Breast epithelium (tissue), 4 donors: Measurements from ENCODE around the gene SH3GL2. TPM values are rescaled to one million over a fixed set of nuclear protein-coding genes. Genes with fewer than 3 reads are reported as not detected.

Experiments used
- DNase-seq, 2 donors: peaks; one replicate each; pipeline ENCODE4 v3.0.0-alpha.2; 2019; ENCODE audit warnings: low spot score in 2 of 2
- H3K27ac ChIP-seq, 2 donors: fragments of 200-600 bp; sonication (generic) in 1 of 2; one replicate each; pipeline ENCODE4 v1.5.1; 2016 to 2019; ENCODE audit warnings: mild to moderate bottlenecking in 1 of 2
- H3K27me3 ChIP-seq, 2 donors: fragments of 200-600 bp; sonication (generic) in 1 of 2; one replicate each; pipeline versions ENCODE4 v1.5.1 to v1.6.0; 2017 to 2019; ENCODE audit warnings: control low read depth in 1 of 2, mild to moderate bottlenecking in 1 of 2
- H3K36me3 ChIP-seq: fragments of 200-600 bp; one replicate; pipeline ENCODE4 v1.5.1; 2019
- H3K4me1 ChIP-seq, 2 donors: fragments of 200-600 bp; sonication (generic); one replicate each; pipeline ENCODE4 v1.5.1; 2016 to 2019; ENCODE audit warnings: control low read depth in 1 of 2
- H3K4me3 ChIP-seq, 3 donors: fragments of 200-600 bp; sonication (generic); 1 replicate in 2 of 3; 2 replicates in 1 of 3; pipeline ENCODE4 v1.5.1; 2016 to 2019; ENCODE audit warnings: mild to moderate bottlenecking in 3 of 3, moderate library complexity in 2 of 3
- H3K9me3 ChIP-seq, 2 donors: fragments of 200-600 bp; sonication (generic) in 1 of 2; one replicate each; pipeline ENCODE4 v1.5.1; 2016 to 2019; ENCODE audit warnings: control low read depth in 1 of 2
- POLR2A ChIP-seq: fragments of 450-650 bp; IDR thresholded peaks from one replicate; pipeline ENCODE4 v1.6.1; 2016; ENCODE audit warnings: antibody characterized with exemption, mild to moderate bottlenecking, moderate library complexity
- POLR2AphosphoS5 ChIP-seq, 3 donors: sonication (generic); formaldehyde crosslinking; IDR thresholded peaks; one replicate each; pipeline ENCODE4 v1.6.1; 2017; ENCODE audit warnings: antibody characterized with exemption in 3 of 3
- intact Hi-C: fragments of 100-400 bp; cut with DNase I; formaldehyde crosslinking; loops from one replicate; pipeline ENCODE4 v1.15.1; 2023; ENCODE audit warnings: low total_unique reads
- total RNA-seq, 3 donors: library from RNA; depleted of rRNA; stranded (reverse); fragments of >200 nt; gene quantifications; one replicate each; pipeline ENCODE4 v1.1.0, GENCODE V29; 2016
- TF ChIP-seq, protein P1 (sequence below), 3 donors: fragments of 450-650 bp; IDR thresholded peaks; one replicate each; pipeline ENCODE4 v1.5.1; 2016 to 2017; ENCODE audit warnings: antibody characterized with exemption in 3 of 3, mild to moderate bottlenecking in 3 of 3, moderate library complexity in 3 of 3

The SH3GL2 gene
- total RNA-seq, 3 donors from 2014 or later = under 0.01 to 0.16 TPM; not detected in 1

DNA sequence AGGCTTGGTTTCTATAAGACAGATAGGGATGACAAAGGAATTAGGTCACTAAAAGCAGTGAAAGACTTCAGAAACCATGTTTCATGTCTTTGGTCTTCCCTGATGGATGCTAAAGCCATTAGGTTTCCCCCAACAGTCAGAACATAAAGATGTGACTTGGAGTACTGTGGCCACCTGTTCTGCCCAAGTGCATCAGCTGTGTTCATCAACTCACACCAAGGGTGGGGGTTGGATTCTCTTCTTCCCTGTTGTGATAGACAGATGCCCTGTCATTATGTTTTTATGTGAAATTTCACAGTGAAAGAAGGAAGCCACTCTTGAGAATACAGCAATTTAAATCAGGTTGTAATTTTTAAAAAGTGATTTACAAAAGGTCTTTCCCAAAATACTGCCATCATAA is 196.8 kb downstream of the SH3GL2 start:
- Histone ChIP-seq H3K27ac (no peak overlapping the region), H3K27me3 (no peaks in the 10 kb centered on the region), H3K4me3 (no peak overlapping the region), H3K9me3 (no peaks in the 10 kb centered on the region), H3K4me1 (no peaks in the 10 kb centered on the region), H3K36me3 (no peaks in the 10 kb centered on the region)
- TF ChIP-seq, protein P1, sequence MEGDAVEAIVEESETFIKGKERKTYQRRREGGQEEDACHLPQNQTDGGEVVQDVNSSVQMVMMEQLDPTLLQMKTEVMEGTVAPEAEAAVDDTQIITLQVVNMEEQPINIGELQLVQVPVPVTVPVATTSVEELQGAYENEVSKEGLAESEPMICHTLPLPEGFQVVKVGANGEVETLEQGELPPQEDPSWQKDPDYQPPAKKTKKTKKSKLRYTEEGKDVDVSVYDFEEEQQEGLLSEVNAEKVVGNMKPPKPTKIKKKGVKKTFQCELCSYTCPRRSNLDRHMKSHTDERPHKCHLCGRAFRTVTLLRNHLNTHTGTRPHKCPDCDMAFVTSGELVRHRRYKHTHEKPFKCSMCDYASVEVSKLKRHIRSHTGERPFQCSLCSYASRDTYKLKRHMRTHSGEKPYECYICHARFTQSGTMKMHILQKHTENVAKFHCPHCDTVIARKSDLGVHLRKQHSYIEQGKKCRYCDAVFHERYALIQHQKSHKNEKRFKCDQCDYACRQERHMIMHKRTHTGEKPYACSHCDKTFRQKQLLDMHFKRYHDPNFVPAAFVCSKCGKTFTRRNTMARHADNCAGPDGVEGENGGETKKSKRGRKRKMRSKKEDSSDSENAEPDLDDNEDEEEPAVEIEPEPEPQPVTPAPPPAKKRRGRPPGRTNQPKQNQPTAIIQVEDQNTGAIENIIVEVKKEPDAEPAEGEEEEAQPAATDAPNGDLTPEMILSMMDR (IDR thresholded peaks at IDR 0.05) = no peak
- TF ChIP-seq POLR2A = no peak
- TF ChIP-seq POLR2AphosphoS5 (IDR thresholded peaks at IDR 0.05) = no peak
- intact Hi-C loops = no loop called here
- no peak for DNase-seq

GRCh38 chr9:17776735-17777134 is 197.9 kb downstream of the SH3GL2 start:
- DNase-seq = peak in 1 of 2 donors; percentile 43
- no peak overlapping the region for H3K27ac ChIP-seq
- H3K36me3 ChIP-seq = no peaks in the 10 kb centered on the region
- no peaks in the 10 kb centered on the region for H3K9me3 ChIP-seq
- H3K4me3 ChIP-seq = no peak overlapping the region
- no peaks in the 10 kb centered on the region for H3K4me1 ChIP-seq
- H3K27me3 ChIP-seq = no peaks in the 10 kb centered on the region
- TF ChIP-seq, protein P1 (IDR thresholded peaks at IDR 0.05) = no peak
- TF ChIP-seq POLR2A (no peak), POLR2AphosphoS5 (IDR thresholded peaks at IDR 0.05) (no peak)
- intact Hi-C loops = no loop called here

- intact Hi-C loops = no loop called here
- H3K9me3 ChIP-seq = no peaks in the 10 kb centered on the region
- H3K27ac ChIP-seq = no peak overlapping the region
- no peak for DNase-seq
- no peak for TF ChIP-seq POLR2AphosphoS5 (IDR thresholded peaks at IDR 0.05)
- H3K27me3 ChIP-seq = no peaks in the 10 kb centered on the region
- H3K4me3 ChIP-seq = no peak overlapping the region
- no peaks in the 10 kb centered on the region for H3K4me1 ChIP-seq
- H3K36me3 ChIP-seq = no peaks in the 10 kb centered on the region
Observed at GRCh38 chr9:17777465-17777864, 198.6 kb downstream of the SH3GL2 start.

- H3K4me3 ChIP-seq = no peak overlapping the region
- H3K36me3 ChIP-seq = no peaks in the 10 kb centered on the region
- intact Hi-C loops = loop anchor here (5.0 kb wide), 1 partner anchor 660 kb away; no protein-coding TSS in a partner anchor
- no peak for TF ChIP-seq POLR2A
- TF ChIP-seq, protein P1 (IDR thresholded peaks at IDR 0.05) = no peak
- no peak for TF ChIP-seq POLR2AphosphoS5 (IDR thresholded peaks at IDR 0.05)
- H3K27ac ChIP-seq = no peak overlapping the region
- no peaks in the 10 kb centered on the region for H3K9me3 ChIP-seq
- H3K4me1 ChIP-seq = no peaks in the 10 kb centered on the region
- H3K27me3 ChIP-seq = no peaks in the 10 kb centered on the region
- DNase-seq = no peak
Observed at GRCh38 chr9:17782430-17783149, 203.7 kb downstream of the SH3GL2 start.

- intact Hi-C loops = loop anchor here (5.0 kb wide), 1 partner anchor 659 kb away; no protein-coding TSS in a partner anchor
- Histone ChIP-seq H3K9me3 (no peaks in the 10 kb centered on the region), H3K4me1 (no peaks in the 10 kb centered on the region), H3K4me3 (no peak overlapping the region), H3K27ac (no peak overlapping the region), H3K36me3 (no peaks in the 10 kb centered on the region), H3K27me3 (no peaks in the 10 kb centered on the region)
- TF ChIP-seq, protein P1 (IDR thresholded peaks at IDR 0.05) = no peak
- no peak for DNase-seq
Observed at GRCh38 chr9:17783227-17783626, 204.4 kb downstream of the SH3GL2 start.
